ENCODE results near the gene PARD6G. TPM values are rescaled to one million over a fixed set of nuclear protein-coding genes. Genes with fewer than 3 reads are reported as not detected.
A peak's percentile ranks its signal among the peaks of the same experiment; 100 is the strongest.

The PARD6G gene
- total RNA-seq, 1 donor from 2014 or later, result 28.3 TPM

- no peak overlapping the region for H3K27ac Mint-ChIP-seq (ENCODE audit: unreplicated experiment)
- H3K9me3 Mint-ChIP-seq, result peaks cover 3% of the 10 kb centered on the region
- no peak for DNase-seq (ENCODE audit: low read depth, low spot score)
- no peaks in the 10 kb centered on the region for H3K27me3 Mint-ChIP-seq (ENCODE audit: low read depth)
- H3K4me1 Mint-ChIP-seq, result peaks cover 7% of the 10 kb centered on the region
- no peak for TF ChIP-seq CTCF (conservative IDR thresholded peaks at IDR 0.05)
- H3K36me3 Mint-ChIP-seq (ENCODE audit: low read depth), result peaks cover 38% of the 10 kb centered on the region
- no peak overlapping the region for H3K4me3 Mint-ChIP-seq
Measured at GRCh38 chr18:80163183-80163582, 84.1 kb downstream of the PARD6G start.

- H3K4me3 Mint-ChIP-seq, result no peak overlapping the region
- H3K27ac Mint-ChIP-seq (ENCODE audit: unreplicated experiment), result no peak overlapping the region
- peaks cover 35% of the 10 kb centered on the region for H3K36me3 Mint-ChIP-seq (ENCODE audit: low read depth)
- no peak for TF ChIP-seq CTCF (conservative IDR thresholded peaks at IDR 0.05)
- H3K9me3 Mint-ChIP-seq, result peaks cover 3% of the 10 kb centered on the region
- no peak for DNase-seq (ENCODE audit: low read depth, low spot score)
- H3K4me1 Mint-ChIP-seq, result peaks cover 3% of the 10 kb centered on the region
- H3K27me3 Mint-ChIP-seq (ENCODE audit: low read depth), result no peaks in the 10 kb centered on the region
Measured at GRCh38 chr18:80161781-80162417, 85.4 kb downstream of the PARD6G start.

GRCh38 chr18:80159713-80160636, 87.3 kb downstream of the PARD6G start:
- no peak for DNase-seq (ENCODE audit: low read depth, low spot score)

GRCh38 chr18:80158365-80158764, 88.9 kb downstream of the PARD6G start:
- Mint-ChIP-seq H3K27me3 (ENCODE audit: low read depth) (no peaks in the 10 kb centered on the region), H3K27ac (ENCODE audit: unreplicated experiment) (no peak overlapping the region), H3K4me3 (no peak overlapping the region), H3K9me3 (no peaks in the 10 kb centered on the region), H3K36me3 (ENCODE audit: low read depth) (peaks cover 18% of the 10 kb centered on the region), H3K4me1 (no peaks in the 10 kb centered on the region)
- no peak for TF ChIP-seq CTCF (conservative IDR thresholded peaks at IDR 0.05)
- DNase-seq (ENCODE audit: low read depth, low spot score), result no peak

More at GRCh38 chr18:80159713-80160636, 87.3 kb downstream of the PARD6G start:
- H3K27ac Mint-ChIP-seq (ENCODE audit: unreplicated experiment), result no peak overlapping the region
- no peaks in the 10 kb centered on the region for H3K4me1 Mint-ChIP-seq
- H3K9me3 Mint-ChIP-seq, result peaks cover 3% of the 10 kb centered on the region
- no peak for TF ChIP-seq CTCF (conservative IDR thresholded peaks at IDR 0.05)
- H3K4me3 Mint-ChIP-seq, result no peak overlapping the region
- no peaks in the 10 kb centered on the region for H3K27me3 Mint-ChIP-seq (ENCODE audit: low read depth)
- peaks cover 29% of the 10 kb centered on the region for H3K36me3 Mint-ChIP-seq (ENCODE audit: low read depth)

- DNase-seq (ENCODE audit: low read depth, low spot score), result peak; percentile 75
- TF ChIP-seq CTCF (conservative IDR thresholded peaks at IDR 0.05), result peak; percentile 96
- Mint-ChIP-seq H3K27me3 (ENCODE audit: low read depth) (no peaks in the 10 kb centered on the region), H3K36me3 (ENCODE audit: low read depth) (peaks cover 14% of the 10 kb centered on the region), H3K4me3 (no peak overlapping the region), H3K27ac (ENCODE audit: unreplicated experiment) (no peak overlapping the region), H3K4me1 (no peaks in the 10 kb centered on the region), H3K9me3 (no peaks in the 10 kb centered on the region)
Measured at GRCh38 chr18:80157708-80158343, 89.5 kb downstream of the PARD6G start.
